ENCODE data around the gene TAF1. TPM values are rescaled to one million over a fixed set of nuclear protein-coding genes. Genes with fewer than 3 reads are reported as not detected.

TAF1 gene
- total and polyA plus RNA-seq, 2 of the 8 experiments (the other 6 are each of a cell fraction or from before 2014, with no cell fraction given): 6.3 to 30.2 TPM

DNA sequence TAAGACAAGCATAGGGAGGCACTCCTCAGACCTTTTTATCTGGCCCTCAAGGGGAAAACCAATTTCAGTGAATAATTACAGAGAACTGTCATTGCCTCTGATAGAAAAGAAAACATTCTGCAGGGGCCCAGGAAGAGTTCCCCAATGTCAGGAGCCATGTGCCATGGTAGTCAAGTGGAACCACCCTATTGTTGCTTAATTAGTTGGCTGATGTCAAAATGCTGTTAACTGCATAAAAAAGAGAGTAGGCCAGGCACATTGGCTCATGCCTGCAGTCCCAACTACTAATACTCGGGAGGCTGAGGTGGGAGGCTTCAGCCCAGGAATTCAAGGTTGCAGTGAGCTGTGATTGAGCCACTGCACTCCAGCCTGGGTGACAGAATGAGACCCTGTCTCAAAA is 138.2 kb downstream of the TAF1 start:
- Histone ChIP-seq H3K4me1 (replicated peaks in 1 of 4; ENCODE audit: control insufficient read depth in 3 of 4, insufficient read depth in 4 of 4, low read length in 3 of 4) (no peaks in the 10 kb centered on the region), H2BK5ac (ENCODE audit: low read depth, low read length) (no peak overlapping the region), H3K4me2 (ENCODE audit: insufficient read depth in 1 of 2, low read depth in 2 of 2, low read length in 2 of 2) (no peak overlapping the region), H3K79me2 (ENCODE audit: control insufficient read depth in 1 of 2, insufficient read depth in 2 of 2, low read length in 2 of 2) (no peaks in the 10 kb centered on the region), H4K5ac (ENCODE audit: insufficient read length, low read depth, low read length) (no peak overlapping the region), H3K18ac (ENCODE audit: extremely low read depth, low read length) (no peak overlapping the region), H3K56ac (replicated peaks; ENCODE audit: insufficient read length, low read depth, low read length) (no peak overlapping the region), H3K23me2 (ENCODE audit: low read depth, low read length) (no peaks in the 10 kb centered on the region), H2AFZ (ENCODE audit: low read length) (no peak overlapping the region), H3K9ac (replicated peaks in 1 of 4; ENCODE audit: extremely low read depth in 1 of 4, low read depth in 3 of 4, low read length in 3 of 4) (no peak overlapping the region), H3K4ac (replicated peaks; ENCODE audit: insufficient read length, low read depth, low read length) (no peak overlapping the region), H3K27ac (ENCODE audit: low read depth, low read length) (no peak overlapping the region), H3K36me3 (ENCODE audit: control insufficient read depth in 2 of 4, insufficient read depth in 4 of 4, low read length in 3 of 4) (no peaks in the 10 kb centered on the region), H2BK20ac (ENCODE audit: low read length) (no peak overlapping the region), H2BK15ac (ENCODE audit: low read length) (no peak overlapping the region), H3K23ac (ENCODE audit: insufficient read length) (no peak overlapping the region), H3K27me3 (replicated peaks in 1 of 4; ENCODE audit: control insufficient read depth in 3 of 4, extremely low read depth in 1 of 4, insufficient read depth in 3 of 4, low read length in 3 of 4) (no peaks in the 10 kb centered on the region), H4K91ac (replicated peaks; ENCODE audit: insufficient read length, low read length) (no peak overlapping the region), H3K14ac (ENCODE audit: insufficient read length) (no peak overlapping the region), H2BK120ac (replicated peaks; ENCODE audit: low read depth, low read length) (no peak overlapping the region), H3K9me3 (ENCODE audit: insufficient read depth in 2 of 2, low read depth in 1 of 2, low read length in 1 of 2) (no peaks in the 10 kb centered on the region), H3K4me3 (ENCODE audit: extremely low read depth in 1 of 4, insufficient read depth in 2 of 4, low read depth in 3 of 4, low read length in 4 of 4) (no peak overlapping the region), H2AK5ac (ENCODE audit: low read depth, low read length) (no peak overlapping the region), H2BK12ac (ENCODE audit: low read depth, low read length) (no peak overlapping the region), H3K79me1 (ENCODE audit: low read depth, low read length) (no peaks in the 10 kb centered on the region), H4K8ac (ENCODE audit: extremely low read depth, insufficient read depth, low read length) (no peak overlapping the region), H4K20me1 (replicated peaks in 1 of 2; ENCODE audit: control insufficient read depth in 1 of 2, insufficient read depth in 2 of 2, low read length in 2 of 2) (no peaks in the 10 kb centered on the region)
- FAIRE-seq (no peak), DNase-seq (ENCODE audit: low read depth in 1 of 2, low spot score in 2 of 2) (no peak)
- POLR2A ChIA-PET (ENCODE audit: partially characterized antibody): no interaction called here
- WGBS, 2 experiments (ENCODE audit: extremely low coverage in 1 of 2, insufficient coverage in 1 of 2, insufficient read length in 1 of 2, insufficient replicate concordance in 2 of 2, low coverage in 1 of 2, low lambda C conversion rate in 2 of 2, missing lambda C conversion rate in 1 of 2): 100% methylated on average over 1 of the region's 1 CpG; no CpG with 5 or more reads in 1 of the 2 experiments
- CTCF ChIA-PET (ENCODE audit: partially characterized antibody): interaction anchor here (0.6 kb wide), 1 partner anchor 79 kb away, joined by 3 read pairs; no protein-coding TSS in a partner anchor
- TF ChIP-seq RNF2 (IDR thresholded peaks at IDR 0.05; ENCODE audit: borderline replicate concordance, low read depth, low read length, missing control alignments, poor library complexity, severe bottlenecking) (no peak), POLR2A (IDR thresholded peaks at IDR 0.05; ENCODE audit: control extremely low read depth in 1 of 2, low read depth in 2 of 2, low read length in 2 of 2) (no peak), TEAD4 (IDR thresholded peaks at IDR 0.05; ENCODE audit: low read depth, low read length) (no peak), ATF3 (IDR thresholded peaks at IDR 0.05; ENCODE audit: insufficient read depth, low read depth, low read length) (no peak), RXRA (IDR thresholded peaks at IDR 0.05; ENCODE audit: insufficient read depth, low read depth, low read length) (no peak), SIRT6 (IDR thresholded peaks at IDR 0.05; ENCODE audit: low read length) (no peak), CHD1 (IDR thresholded peaks at IDR 0.05; ENCODE audit: low read depth, low read length) (no peak), CTBP2 (IDR thresholded peaks at IDR 0.05; ENCODE audit: borderline replicate concordance, insufficient read depth, insufficient read length, low read length) (no peak), POU5F1 (IDR thresholded peaks at IDR 0.05; ENCODE audit: low read depth, low read length) (no peak), YY1 (IDR thresholded peaks at IDR 0.05; ENCODE audit: low read depth, low read length) (no peak), RFX5 (IDR thresholded peaks at IDR 0.05; ENCODE audit: borderline replicate concordance, low read depth, low read length) (no peak), TBP (IDR thresholded peaks at IDR 0.05; ENCODE audit: low read depth, low read length) (no peak)
- TF ChIP-seq, protein P1, sequence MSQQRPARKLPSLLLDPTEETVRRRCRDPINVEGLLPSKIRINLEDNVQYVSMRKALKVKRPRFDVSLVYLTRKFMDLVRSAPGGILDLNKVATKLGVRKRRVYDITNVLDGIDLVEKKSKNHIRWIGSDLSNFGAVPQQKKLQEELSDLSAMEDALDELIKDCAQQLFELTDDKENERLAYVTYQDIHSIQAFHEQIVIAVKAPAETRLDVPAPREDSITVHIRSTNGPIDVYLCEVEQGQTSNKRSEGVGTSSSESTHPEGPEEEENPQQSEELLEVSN (IDR thresholded peaks at IDR 0.05): no peak

Data from H1 (cell line).